Measurements from ENCODE around the gene CDH15.
"Not testable (repeated sequence)": the region's sequence is repeated elsewhere in the genome, so short reads cannot be mapped to it uniquely, and the experiment has no call there.

CDH15 gene

DNA sequence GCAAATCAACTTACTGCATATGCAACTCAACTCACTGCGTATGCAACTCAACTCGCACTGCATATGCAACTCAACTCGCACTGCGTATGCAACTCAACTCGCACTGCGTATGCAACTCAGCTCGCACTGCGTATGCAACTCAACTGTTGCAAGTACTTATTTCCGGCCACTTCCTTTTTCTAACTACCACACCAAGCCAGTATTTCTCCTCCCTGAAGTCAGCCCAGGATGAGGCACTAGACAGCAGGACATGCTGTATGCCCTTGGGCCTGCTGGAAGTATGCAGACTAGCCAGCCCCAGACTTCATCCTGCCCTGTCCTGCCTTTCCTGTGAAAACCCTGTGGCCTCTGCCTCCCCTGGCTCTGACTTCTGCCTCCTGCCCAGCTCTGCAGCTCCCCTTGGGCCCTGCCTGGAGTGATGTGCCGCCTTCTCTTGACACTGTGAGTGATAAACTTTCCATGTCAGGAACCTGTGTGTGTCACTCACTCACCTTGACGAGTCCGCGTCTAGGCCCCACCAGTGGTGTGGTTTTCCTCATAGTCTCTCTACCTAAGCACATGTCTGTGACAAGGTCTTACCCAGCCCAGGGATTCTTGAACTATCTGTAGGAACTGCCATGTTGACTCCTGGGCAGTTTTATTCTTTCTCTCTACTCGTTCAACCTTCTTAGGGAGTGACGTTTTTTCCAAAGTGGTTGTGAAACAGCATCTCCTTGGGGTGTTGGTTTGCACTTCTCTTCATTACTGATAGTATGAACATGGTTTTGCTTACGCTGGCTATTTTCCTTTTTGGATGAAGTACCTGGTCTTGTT lies 62.3 kb downstream of the CDH15 start:
- no peak for DNase-seq (ENCODE audit: low spot score)

GRCh38 chr16:89237733-89238132 lies 66.2 kb downstream of the CDH15 start:
- no peak for DNase-seq (ENCODE audit: low spot score)

GRCh38 chr16:89241187-89242007 lies 69.8 kb downstream of the CDH15 start:
- DNase-seq (ENCODE audit: low spot score), result peak; percentile 71

DNA sequence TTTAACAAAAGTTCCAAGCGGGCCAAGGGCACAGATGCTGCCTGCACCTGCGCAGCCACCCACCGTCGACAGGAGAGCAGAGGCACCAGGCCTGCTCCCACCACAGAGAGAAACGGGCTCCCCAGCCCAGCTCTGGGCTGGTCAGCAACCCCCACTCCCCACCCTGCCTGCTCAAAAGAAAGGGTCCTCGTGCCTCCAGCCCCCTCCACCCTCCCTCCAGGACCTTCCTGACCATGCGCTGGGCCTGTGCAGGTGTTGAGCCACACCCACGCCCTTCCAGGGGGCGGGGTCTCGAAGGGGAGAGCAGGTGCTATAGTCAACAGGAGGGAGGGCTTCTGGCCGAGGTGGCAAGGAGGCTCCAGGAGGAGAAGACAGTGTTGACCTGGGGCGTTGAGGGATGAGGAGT lies 71.2 kb downstream of the CDH15 start:
- no peak for DNase-seq (ENCODE audit: low spot score)

DNA sequence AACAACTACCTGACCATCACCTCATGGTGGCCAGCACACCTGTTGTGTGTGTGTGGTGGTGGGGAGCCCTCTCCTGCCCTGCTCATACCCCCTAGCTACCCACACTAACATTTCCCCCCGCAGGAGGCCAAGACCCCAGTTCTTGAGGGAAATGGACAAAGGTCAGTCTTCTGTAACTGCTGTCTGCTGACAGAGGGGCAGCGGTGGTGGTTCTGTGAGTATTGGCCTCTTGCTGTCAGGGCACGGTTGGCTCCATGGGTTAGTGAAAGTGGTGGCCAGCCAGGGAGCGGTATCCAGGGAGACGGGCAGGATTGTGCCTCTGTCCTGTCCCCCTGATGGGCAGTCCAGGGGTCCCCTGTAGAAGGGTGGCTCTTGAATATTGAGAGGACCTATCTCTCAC lies 72.1 kb downstream of the CDH15 start:
- DNase-seq (ENCODE audit: low spot score), result no peak

DNA sequence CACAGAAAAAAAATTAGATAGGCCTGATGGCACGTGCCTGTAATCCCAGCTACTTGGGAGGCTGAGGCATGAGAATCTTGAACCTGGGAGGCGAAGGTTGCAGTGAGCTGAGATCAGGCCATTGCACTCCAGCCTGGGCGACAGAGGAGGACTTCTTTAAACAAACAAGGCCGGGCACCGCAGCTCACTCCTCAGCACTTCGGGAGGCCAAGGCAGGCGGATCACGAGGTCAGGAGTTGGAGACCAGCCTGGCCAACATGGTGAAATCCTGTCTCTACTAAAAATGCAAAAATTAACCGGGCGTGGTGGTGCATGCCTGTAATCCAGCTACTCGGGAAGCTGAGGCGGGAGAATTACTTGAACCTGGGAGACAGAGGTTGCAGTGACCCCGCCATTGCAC lies 72.7 kb downstream of the CDH15 start:
- DNase-seq (ENCODE audit: low spot score), result not testable (repeated sequence)

DNA sequence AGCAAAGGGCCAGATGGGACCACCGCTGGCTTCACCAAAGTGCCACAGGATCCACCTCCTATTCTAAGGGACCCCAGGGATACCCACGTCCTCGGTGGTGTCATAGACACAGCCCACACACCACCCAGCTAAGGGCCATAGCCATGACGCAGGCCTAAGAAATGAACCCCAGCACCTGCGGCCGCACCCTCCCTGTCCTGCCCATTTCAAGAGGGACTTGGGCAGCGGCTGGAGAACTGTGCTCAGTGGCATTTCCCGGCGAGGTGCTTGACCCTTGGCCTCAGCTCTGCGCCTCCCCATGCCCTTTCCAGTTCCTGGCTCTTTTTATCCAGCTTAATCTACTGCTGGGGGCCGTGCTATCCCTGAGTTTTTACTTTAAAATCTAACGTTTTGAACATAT lies 73.2 kb downstream of the CDH15 start:
- DNase-seq (ENCODE audit: low spot score), result no peak
